ENCODE results near the gene CREM.

Gene CREM

GRCh38 chr10:35203745-35204144 is 77.1 kb downstream of the CREM start:
- no peaks in the 10 kb centered on the region for H3K27me3 ChIP-seq (ENCODE audit: insufficient read depth, insufficient read length)
- DNase-seq (ENCODE audit: low read depth, low spot score), result no peak
- peaks cover 2% of the 10 kb centered on the region for H3K36me3 ChIP-seq (ENCODE audit: insufficient read depth, insufficient read length, low read length)
- H3K9ac ChIP-seq (ENCODE audit: insufficient read length, low read depth), result no peak overlapping the region
- TF ChIP-seq YY1 (IDR thresholded peaks at IDR 0.05; ENCODE audit: insufficient read depth, insufficient read length) (no peak), ZNF274 (IDR thresholded peaks at IDR 0.05; ENCODE audit: low read depth, low read length) (no peak), SUZ12 (IDR thresholded peaks at IDR 0.05; ENCODE audit: extremely low read depth, insufficient read depth, insufficient read length) (no peak)
- no peaks in the 10 kb centered on the region for H3K4me1 ChIP-seq (ENCODE audit: insufficient read depth, insufficient read length)
- H3K9me3 ChIP-seq (ENCODE audit: insufficient read depth, low read length), result no peaks in the 10 kb centered on the region
- H3K4me3 ChIP-seq (ENCODE audit: insufficient read length, low read depth), result no peak overlapping the region

- Histone ChIP-seq H3K4me3 (ENCODE audit: insufficient read length, low read depth) (no peak overlapping the region), H3K4me1 (ENCODE audit: insufficient read depth, insufficient read length) (no peaks in the 10 kb centered on the region), H3K27me3 (ENCODE audit: insufficient read depth, insufficient read length) (no peaks in the 10 kb centered on the region), H3K36me3 (ENCODE audit: insufficient read depth, insufficient read length, low read length) (peaks cover 7% of the 10 kb centered on the region), H3K9me3 (ENCODE audit: insufficient read depth, low read length) (no peaks in the 10 kb centered on the region), H3K9ac (ENCODE audit: insufficient read length, low read depth) (no peak overlapping the region)
- TF ChIP-seq YY1 (IDR thresholded peaks at IDR 0.05; ENCODE audit: insufficient read depth, insufficient read length) (no peak), ZNF274 (IDR thresholded peaks at IDR 0.05; ENCODE audit: low read depth, low read length) (no peak), SUZ12 (IDR thresholded peaks at IDR 0.05; ENCODE audit: extremely low read depth, insufficient read depth, insufficient read length) (no peak)
- DNase-seq (ENCODE audit: low read depth, low spot score), result no peak
These were observed 78.1 kb downstream of the CREM start for GRCh38 chr10:35204650-35205319.

DNA sequence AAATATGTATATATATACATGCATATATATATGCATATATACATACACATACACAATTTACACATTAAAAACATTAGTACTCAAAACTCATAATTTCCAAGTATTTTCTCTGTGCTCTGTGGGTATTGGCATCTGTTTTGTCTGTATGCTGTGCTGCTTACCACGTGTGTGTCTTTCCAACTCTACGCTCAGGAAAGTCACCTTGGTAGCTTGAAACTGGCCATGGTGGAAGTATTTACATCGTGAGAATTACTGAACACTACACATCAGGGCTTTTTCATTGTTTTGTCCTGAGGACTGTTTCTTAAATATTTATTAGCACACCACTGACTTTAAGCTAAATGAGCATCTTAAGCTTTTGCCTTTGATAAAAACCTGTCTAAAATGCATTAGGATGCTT is 79.6 kb downstream of the CREM start:
- Histone ChIP-seq H3K27me3 (ENCODE audit: insufficient read depth, insufficient read length) (no peaks in the 10 kb centered on the region), H3K4me1 (ENCODE audit: insufficient read depth, insufficient read length) (peaks cover 3% of the 10 kb centered on the region), H3K9ac (ENCODE audit: insufficient read length, low read depth) (no peak overlapping the region), H3K9me3 (ENCODE audit: insufficient read depth, low read length) (no peaks in the 10 kb centered on the region), H3K36me3 (ENCODE audit: insufficient read depth, insufficient read length, low read length) (peaks cover 7% of the 10 kb centered on the region), H3K4me3 (ENCODE audit: insufficient read length, low read depth) (no peak overlapping the region)
- DNase-seq (ENCODE audit: low read depth, low spot score), result no peak
- no peak for TF ChIP-seq SUZ12 (IDR thresholded peaks at IDR 0.05; ENCODE audit: extremely low read depth, insufficient read depth, insufficient read length)
- TF ChIP-seq ZNF274 (IDR thresholded peaks at IDR 0.05; ENCODE audit: low read depth, low read length), result no peak
- TF ChIP-seq YY1 (IDR thresholded peaks at IDR 0.05; ENCODE audit: insufficient read depth, insufficient read length), result no peak

DNA sequence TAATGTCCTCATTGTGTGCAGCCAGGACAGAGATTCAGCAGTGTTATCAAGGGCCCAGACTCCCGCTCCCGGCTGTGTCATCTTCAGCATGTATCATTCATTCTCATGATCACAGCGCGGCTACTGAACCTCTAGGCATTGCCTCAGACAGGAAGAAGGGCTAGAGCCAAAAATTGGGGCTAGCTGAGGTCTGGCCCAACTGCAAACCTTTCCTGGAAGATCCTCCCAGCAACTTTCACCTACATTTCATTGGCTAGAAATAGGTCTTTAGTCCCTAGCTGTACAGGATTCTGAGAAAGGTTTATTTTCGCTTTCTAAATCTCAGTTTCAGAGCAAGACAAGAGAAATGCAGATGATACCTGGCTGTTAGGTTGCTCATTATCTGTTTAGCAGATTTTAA is 81.9 kb downstream of the CREM start:
- no peaks in the 10 kb centered on the region for H3K9me3 ChIP-seq (ENCODE audit: insufficient read depth, low read length)
- H3K9ac ChIP-seq (ENCODE audit: insufficient read length, low read depth), result no peak overlapping the region
- H3K27me3 ChIP-seq (ENCODE audit: insufficient read depth, insufficient read length), result no peaks in the 10 kb centered on the region
- no peak for TF ChIP-seq SUZ12 (IDR thresholded peaks at IDR 0.05; ENCODE audit: extremely low read depth, insufficient read depth, insufficient read length)
- TF ChIP-seq YY1 (IDR thresholded peaks at IDR 0.05; ENCODE audit: insufficient read depth, insufficient read length), result no peak
- TF ChIP-seq ZNF274 (IDR thresholded peaks at IDR 0.05; ENCODE audit: low read depth, low read length), result no peak
- peaks cover 4% of the 10 kb centered on the region for H3K4me1 ChIP-seq (ENCODE audit: insufficient read depth, insufficient read length)
- DNase-seq (ENCODE audit: low read depth, low spot score), result no peak
- H3K4me3 ChIP-seq (ENCODE audit: insufficient read length, low read depth), result no peak overlapping the region
- peaks cover 7% of the 10 kb centered on the region for H3K36me3 ChIP-seq (ENCODE audit: insufficient read depth, insufficient read length, low read length)

- Histone ChIP-seq H3K4me1 (ENCODE audit: insufficient read depth, insufficient read length) (peaks cover 4% of the 10 kb centered on the region), H3K4me3 (ENCODE audit: insufficient read length, low read depth) (no peak overlapping the region), H3K36me3 (ENCODE audit: insufficient read depth, insufficient read length, low read length) (peaks cover 7% of the 10 kb centered on the region), H3K9ac (ENCODE audit: insufficient read length, low read depth) (no peak overlapping the region), H3K9me3 (ENCODE audit: insufficient read depth, low read length) (no peaks in the 10 kb centered on the region), H3K27me3 (ENCODE audit: insufficient read depth, insufficient read length) (no peaks in the 10 kb centered on the region)
- TF ChIP-seq YY1 (IDR thresholded peaks at IDR 0.05; ENCODE audit: insufficient read depth, insufficient read length) (no peak), ZNF274 (IDR thresholded peaks at IDR 0.05; ENCODE audit: low read depth, low read length) (no peak), SUZ12 (IDR thresholded peaks at IDR 0.05; ENCODE audit: extremely low read depth, insufficient read depth, insufficient read length) (no peak)
- DNase-seq (ENCODE audit: low read depth, low spot score), result no peak
These were observed 82.4 kb downstream of the CREM start for GRCh38 chr10:35208949-35209613.

DNA sequence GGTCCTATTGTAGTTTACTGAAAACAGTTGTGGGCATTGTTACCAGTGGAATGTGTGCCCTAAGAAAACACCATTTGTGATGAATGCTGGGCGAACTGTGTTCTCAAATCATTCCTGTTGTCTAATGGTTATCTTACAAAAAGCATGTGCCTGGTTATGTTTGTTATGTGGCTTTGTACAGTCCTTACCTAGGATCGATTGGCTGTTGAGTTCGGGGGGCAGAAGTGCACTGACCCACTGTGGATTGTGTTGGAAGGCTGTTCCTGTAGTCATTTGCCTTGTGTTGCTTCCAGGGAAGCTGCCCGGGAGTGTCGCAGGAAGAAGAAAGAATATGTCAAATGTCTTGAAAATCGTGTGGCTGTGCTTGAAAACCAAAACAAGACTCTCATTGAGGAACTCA is 84.3 kb downstream of the CREM start:
- TF ChIP-seq YY1 (IDR thresholded peaks at IDR 0.05; ENCODE audit: insufficient read depth, insufficient read length) (no peak), ZNF274 (IDR thresholded peaks at IDR 0.05; ENCODE audit: low read depth, low read length) (no peak), SUZ12 (IDR thresholded peaks at IDR 0.05; ENCODE audit: extremely low read depth, insufficient read depth, insufficient read length) (no peak)
- H3K9ac ChIP-seq (ENCODE audit: insufficient read length, low read depth), result no peak overlapping the region
- no peak for DNase-seq (ENCODE audit: low read depth, low spot score)
- H3K9me3 ChIP-seq (ENCODE audit: insufficient read depth, low read length), result no peaks in the 10 kb centered on the region
- H3K4me3 ChIP-seq (ENCODE audit: insufficient read length, low read depth), result no peak overlapping the region
- H3K36me3 ChIP-seq (ENCODE audit: insufficient read depth, insufficient read length, low read length), result peaks cover 7% of the 10 kb centered on the region
- peaks cover 4% of the 10 kb centered on the region for H3K4me1 ChIP-seq (ENCODE audit: insufficient read depth, insufficient read length)
- no peaks in the 10 kb centered on the region for H3K27me3 ChIP-seq (ENCODE audit: insufficient read depth, insufficient read length)

- Histone ChIP-seq H3K27me3 (ENCODE audit: insufficient read depth, insufficient read length) (no peaks in the 10 kb centered on the region), H3K9ac (ENCODE audit: insufficient read length, low read depth) (no peak overlapping the region), H3K36me3 (ENCODE audit: insufficient read depth, insufficient read length, low read length) (peaks cover 7% of the 10 kb centered on the region), H3K4me1 (ENCODE audit: insufficient read depth, insufficient read length) (peaks cover 4% of the 10 kb centered on the region), H3K4me3 (ENCODE audit: insufficient read length, low read depth) (no peak overlapping the region), H3K9me3 (ENCODE audit: insufficient read depth, low read length) (no peaks in the 10 kb centered on the region)
- no peak for TF ChIP-seq YY1 (IDR thresholded peaks at IDR 0.05; ENCODE audit: insufficient read depth, insufficient read length)
- TF ChIP-seq ZNF274 (IDR thresholded peaks at IDR 0.05; ENCODE audit: low read depth, low read length), result no peak
- no peak for TF ChIP-seq SUZ12 (IDR thresholded peaks at IDR 0.05; ENCODE audit: extremely low read depth, insufficient read depth, insufficient read length)
- no peak for DNase-seq (ENCODE audit: low read depth, low spot score)
These were observed 84.7 kb downstream of the CREM start for GRCh38 chr10:35211390-35211789.

Data from NT2/D1 (cell line).